GM12875 (cell line): ENCODE results near the gene SSX2IP.

Experiments used
- H3K4me3 ChIP-seq: one replicate; pipeline ENCODE4 v1.5.1; 2011; ENCODE audit warnings: low read depth, low read length, control low read depth
- CTCF ChIP-seq: IDR thresholded peaks from 2 replicates; pipeline ENCODE4 v1.5.1; 2011; ENCODE audit warnings: low read depth, mild to moderate bottlenecking, control low read depth, inconsistent platforms, low read length, moderate library complexity, borderline replicate concordance; ENCODE audit not compliant: insufficient read depth

Gene SSX2IP

DNA sequence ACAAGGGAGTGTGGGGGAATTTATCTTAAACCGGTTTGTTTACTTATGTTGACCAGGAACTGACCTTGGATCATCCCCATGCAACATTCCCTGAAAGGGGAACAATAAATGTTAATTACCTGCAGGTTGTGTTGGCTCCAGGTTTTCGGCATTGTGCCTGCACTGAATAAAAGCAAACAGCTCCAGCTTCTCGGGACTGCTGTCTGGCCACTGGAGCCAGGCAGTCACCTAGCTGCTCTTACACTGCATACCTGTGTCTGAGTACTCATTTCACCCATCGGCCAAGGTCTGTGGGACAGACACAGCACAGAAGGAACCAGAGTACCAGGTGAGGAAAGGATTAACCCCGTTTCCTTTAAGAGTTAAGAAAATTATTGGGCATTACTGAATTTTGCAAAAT lies 83.3 kb downstream of the SSX2IP start:
- H3K4me3 ChIP-seq, result no peak overlapping the region
- TF ChIP-seq CTCF, result no peak

GRCh38 chr1:84605157-84605556 lies 85.1 kb downstream of the SSX2IP start:
- H3K4me3 ChIP-seq, result no peak overlapping the region
- TF ChIP-seq CTCF, result no peak

DNA sequence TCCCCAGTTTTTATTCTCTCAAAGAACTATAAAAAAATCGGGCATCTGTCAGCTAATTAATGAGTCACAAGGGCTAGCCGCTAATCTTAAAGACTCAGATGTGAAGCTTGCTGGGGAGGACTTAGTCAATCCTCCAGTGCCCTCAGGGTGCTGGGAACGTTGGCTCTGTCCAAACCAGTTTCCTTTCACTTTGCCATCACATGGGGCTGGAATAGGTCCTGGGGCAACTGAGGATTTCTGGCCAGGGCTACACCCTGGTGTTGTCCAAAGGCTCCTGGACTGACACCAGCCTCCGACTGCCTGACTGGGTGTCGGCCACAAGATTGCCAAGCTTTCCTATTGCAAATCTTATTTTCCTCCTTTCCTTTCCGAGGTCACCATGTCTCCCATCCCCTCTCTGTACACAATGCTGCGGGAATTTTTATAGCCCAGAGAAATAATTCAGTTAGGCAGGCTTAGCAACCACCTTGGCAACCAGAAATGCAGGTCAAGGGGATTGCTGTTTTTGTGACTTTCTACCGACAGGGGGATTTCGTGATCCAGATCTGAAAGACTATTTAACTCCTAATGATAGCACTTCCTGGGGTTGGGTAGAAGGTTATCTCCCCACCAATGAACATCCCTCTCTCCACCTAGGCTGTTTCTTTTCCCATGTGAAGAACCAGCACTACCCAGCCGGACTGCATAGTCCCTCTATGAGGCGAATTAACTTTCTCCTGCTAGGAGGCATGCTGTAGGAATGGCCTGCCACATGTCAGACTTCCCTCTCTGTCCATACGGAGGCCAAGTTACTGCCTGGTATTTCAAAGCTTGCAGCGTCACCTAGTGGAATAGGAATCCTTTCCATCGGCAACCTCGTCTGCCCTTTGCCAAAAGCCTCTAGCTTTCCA lies 86.1 kb downstream of the SSX2IP start:
- no peak for TF ChIP-seq CTCF
- H3K4me3 ChIP-seq, result no peak overlapping the region

DNA sequence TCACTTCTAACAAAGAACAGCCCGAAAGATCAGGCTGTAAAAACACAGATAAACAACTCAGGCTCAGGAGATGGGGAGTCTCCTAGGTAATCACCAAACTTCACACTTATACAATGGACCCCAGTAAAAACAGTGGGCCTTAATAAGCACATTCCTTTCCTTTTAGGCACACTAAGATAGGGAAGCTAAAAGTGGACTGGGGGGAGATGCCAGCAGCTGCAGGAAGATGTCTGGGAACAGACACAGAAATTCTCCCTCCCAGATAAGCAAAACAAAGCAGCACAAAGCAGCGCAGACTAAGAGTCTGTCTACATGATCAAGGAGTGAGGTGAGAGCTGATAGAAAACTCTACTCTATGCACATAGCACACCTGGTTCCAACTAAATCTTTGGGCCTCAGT lies 87.0 kb downstream of the SSX2IP start:
- H3K4me3 ChIP-seq, result no peak overlapping the region
- no peak for TF ChIP-seq CTCF

DNA sequence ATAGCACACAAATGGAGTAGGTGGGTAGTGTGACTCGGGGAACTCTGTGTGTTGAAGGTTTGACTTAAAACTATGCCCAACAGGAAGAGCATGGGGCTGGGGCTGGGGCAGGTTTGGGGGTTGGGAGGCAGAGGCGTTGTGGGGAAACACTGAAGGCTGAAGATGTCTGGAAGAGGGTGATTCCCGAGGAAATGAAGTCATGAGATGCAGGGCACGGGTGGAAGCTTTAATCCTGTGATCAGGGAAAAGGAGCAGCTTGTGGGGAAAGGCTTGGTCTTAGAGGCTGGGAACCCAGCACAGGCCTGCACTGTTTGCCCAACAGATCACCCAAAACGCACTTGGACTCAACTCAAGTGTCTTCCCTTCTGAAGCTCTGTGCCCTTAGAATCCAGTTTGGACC lies 89.5 kb downstream of the SSX2IP start:
- no peak for TF ChIP-seq CTCF
- H3K4me3 ChIP-seq, result no peak overlapping the region

DNA sequence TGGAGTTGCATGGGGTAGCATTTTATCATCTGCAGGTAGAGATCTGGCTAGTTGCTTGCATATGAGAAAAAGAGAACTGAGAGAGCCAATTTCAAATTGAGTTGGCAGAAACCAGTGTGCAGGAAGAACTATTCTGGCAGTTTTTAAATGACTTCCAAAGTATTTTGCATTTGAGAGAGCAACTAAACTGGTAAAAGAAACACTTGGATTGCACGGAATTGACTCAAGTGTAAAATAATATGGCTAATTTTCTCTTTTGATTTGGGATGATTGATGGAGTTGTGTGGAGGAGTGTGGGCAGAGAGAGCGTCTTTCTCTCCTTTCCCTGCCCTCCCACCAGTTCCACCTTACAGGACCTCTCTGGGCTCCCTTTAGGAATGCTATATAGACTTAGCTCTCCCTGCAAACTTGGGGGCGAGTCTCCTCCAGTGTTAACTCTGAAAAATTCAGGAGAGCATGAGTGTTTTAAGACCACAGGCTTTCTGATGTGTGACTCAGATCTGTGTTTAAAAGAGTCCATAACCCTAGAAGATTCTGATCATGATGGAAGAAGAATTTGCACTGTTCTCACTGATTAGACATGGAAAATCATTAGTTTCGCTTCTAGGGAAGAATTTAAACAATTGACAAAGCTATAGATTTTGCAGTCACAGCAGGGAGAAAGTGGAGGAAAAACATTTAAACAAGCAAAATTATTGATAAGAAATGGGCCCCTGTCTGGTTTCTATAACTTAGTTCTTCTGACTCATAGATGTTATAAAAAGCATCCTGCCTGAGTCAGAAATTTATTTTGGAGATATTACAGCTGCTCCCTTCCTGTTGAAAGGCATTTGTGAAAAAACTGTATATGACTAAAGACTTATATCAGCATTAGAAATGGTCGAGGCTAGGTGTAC lies 91.2 kb downstream of the SSX2IP start:
- H3K4me3 ChIP-seq, result no peak overlapping the region
- no peak for TF ChIP-seq CTCF
